Endothelial cell (in vitro differentiated cells): ENCODE measurements around the gene RNF133. TPM values are rescaled to one million over a fixed set of nuclear protein-coding genes. Genes with fewer than 3 reads are reported as not detected.
"Not testable (repeated sequence)": the region's sequence is repeated elsewhere in the genome, so short reads cannot be mapped to it uniquely, and the experiment has no call there.

Experiments
- DNase-seq: peaks from one replicate; pipeline ENCODE4 v3.0.0; 2021; ENCODE audit warnings: low spot score
- H3K27ac Mint-ChIP-seq: one replicate; pipeline ENCODE4 v1.8.0; 2021; ENCODE audit warnings: mixed read lengths, inconsistent platforms; ENCODE audit not compliant: unreplicated experiment
- H3K27me3 Mint-ChIP-seq: one replicate; pipeline ENCODE4 v1.8.0; 2021; ENCODE audit warnings: mild to moderate bottlenecking, moderate library complexity, mixed read lengths, inconsistent platforms; ENCODE audit not compliant: unreplicated experiment
- H3K36me3 Mint-ChIP-seq: one replicate; pipeline ENCODE4 v1.8.0; 2021; ENCODE audit warnings: mild to moderate bottlenecking, low read depth, mixed read lengths, inconsistent platforms; ENCODE audit not compliant: unreplicated experiment
- H3K4me1 Mint-ChIP-seq: one replicate; pipeline ENCODE4 v1.8.0; 2021; ENCODE audit warnings: mild to moderate bottlenecking, mixed read lengths, inconsistent platforms; ENCODE audit not compliant: unreplicated experiment
- H3K4me3 Mint-ChIP-seq: one replicate; pipeline ENCODE4 v1.8.0; 2021; ENCODE audit warnings: mild to moderate bottlenecking, mixed read lengths, inconsistent platforms; ENCODE audit not compliant: unreplicated experiment
- H3K9me3 Mint-ChIP-seq: one replicate; pipeline ENCODE4 v1.8.0; 2021; ENCODE audit warnings: mixed read lengths, inconsistent platforms; ENCODE audit not compliant: unreplicated experiment
- total RNA-seq: library from RNA; stranded (reverse); fragmentation: NEBNext Ultra II Directional; extraction: Animal tissue kit (Norgen Biotek cat#: 25700); gene quantifications from one replicate; pipeline ENCODE4 v1.2.1, GENCODE V29; 2021; ENCODE audit not compliant: unreplicated experiment
- TF ChIP-seq, protein P1 (sequence below): fragments of 200-600 bp; sonication (generic); IDR thresholded peaks from one replicate; pipeline ENCODE4 v1.5.0; 2021; ENCODE audit warnings: antibody characterized with exemption; ENCODE audit not compliant: unreplicated experiment

Gene RNF133
- total RNA-seq, 1 donor from 2014 or later, result 0.49 TPM

DNA sequence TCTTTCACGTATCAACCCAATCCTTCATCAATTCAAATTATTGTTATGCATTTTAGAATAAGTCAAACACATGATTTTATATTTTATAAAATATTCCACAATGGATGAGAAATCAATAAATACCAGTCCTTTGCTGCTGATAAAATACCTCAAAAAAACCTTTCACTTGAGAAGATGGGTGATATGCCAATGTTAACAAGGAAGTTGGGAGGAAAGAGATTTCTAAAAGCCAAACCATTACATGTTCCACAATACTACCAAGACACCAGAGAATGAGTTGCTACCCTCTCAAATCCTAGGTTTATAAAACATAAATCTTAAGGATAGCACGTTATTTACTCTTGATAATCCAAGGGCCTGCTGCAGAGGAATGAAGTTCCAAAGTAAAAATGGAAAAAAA lies 14.4 kb downstream of the RNF133 start:
- no peaks in the 10 kb centered on the region for H3K9me3 Mint-ChIP-seq
- H3K4me3 Mint-ChIP-seq, result no peak overlapping the region
- TF ChIP-seq, protein P1, sequence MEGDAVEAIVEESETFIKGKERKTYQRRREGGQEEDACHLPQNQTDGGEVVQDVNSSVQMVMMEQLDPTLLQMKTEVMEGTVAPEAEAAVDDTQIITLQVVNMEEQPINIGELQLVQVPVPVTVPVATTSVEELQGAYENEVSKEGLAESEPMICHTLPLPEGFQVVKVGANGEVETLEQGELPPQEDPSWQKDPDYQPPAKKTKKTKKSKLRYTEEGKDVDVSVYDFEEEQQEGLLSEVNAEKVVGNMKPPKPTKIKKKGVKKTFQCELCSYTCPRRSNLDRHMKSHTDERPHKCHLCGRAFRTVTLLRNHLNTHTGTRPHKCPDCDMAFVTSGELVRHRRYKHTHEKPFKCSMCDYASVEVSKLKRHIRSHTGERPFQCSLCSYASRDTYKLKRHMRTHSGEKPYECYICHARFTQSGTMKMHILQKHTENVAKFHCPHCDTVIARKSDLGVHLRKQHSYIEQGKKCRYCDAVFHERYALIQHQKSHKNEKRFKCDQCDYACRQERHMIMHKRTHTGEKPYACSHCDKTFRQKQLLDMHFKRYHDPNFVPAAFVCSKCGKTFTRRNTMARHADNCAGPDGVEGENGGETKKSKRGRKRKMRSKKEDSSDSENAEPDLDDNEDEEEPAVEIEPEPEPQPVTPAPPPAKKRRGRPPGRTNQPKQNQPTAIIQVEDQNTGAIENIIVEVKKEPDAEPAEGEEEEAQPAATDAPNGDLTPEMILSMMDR, result no peak
- peaks cover 1% of the 10 kb centered on the region for H3K4me1 Mint-ChIP-seq
- H3K27ac Mint-ChIP-seq, result no peak overlapping the region
- DNase-seq, result no peak
- H3K36me3 Mint-ChIP-seq, result no peaks in the 10 kb centered on the region
- peaks cover 1% of the 10 kb centered on the region for H3K27me3 Mint-ChIP-seq

GRCh38 chr7:122682815-122683550 lies 15.9 kb downstream of the RNF133 start:
- peaks cover 1% of the 10 kb centered on the region for H3K27me3 Mint-ChIP-seq
- H3K4me1 Mint-ChIP-seq, result peaks cover 3% of the 10 kb centered on the region
- H3K36me3 Mint-ChIP-seq, result no peaks in the 10 kb centered on the region

DNA sequence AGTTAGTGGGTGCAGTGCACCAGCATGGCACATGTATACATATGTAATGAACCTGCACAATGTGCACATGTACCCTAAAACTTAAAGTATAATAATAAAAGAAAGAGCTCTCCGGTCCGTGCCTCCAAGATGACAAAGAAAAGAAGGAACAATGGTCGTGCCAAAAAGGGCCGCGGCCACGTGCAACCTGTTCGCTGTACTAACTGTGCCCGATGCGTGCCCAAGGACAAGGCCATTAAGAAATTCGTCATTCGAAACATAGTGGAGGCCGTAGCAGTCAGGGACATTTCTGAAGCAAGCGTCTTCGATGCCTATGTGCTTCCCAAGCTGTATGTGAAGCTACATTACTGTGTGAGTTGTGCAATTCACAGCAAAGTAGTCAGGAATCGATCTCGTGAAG lies 17.7 kb downstream of the RNF133 start:
- not testable (repeated sequence) for H3K4me3 Mint-ChIP-seq, H3K9me3 Mint-ChIP-seq, H3K27ac Mint-ChIP-seq, H3K27me3 Mint-ChIP-seq, H3K36me3 Mint-ChIP-seq, DNase-seq, H3K4me1 Mint-ChIP-seq

More at GRCh38 chr7:122682815-122683550, 15.9 kb downstream of the RNF133 start:
- no peak overlapping the region for H3K4me3 Mint-ChIP-seq
- H3K9me3 Mint-ChIP-seq, result no peaks in the 10 kb centered on the region
- TF ChIP-seq, protein P1, result no peak
- no peak overlapping the region for H3K27ac Mint-ChIP-seq
- DNase-seq, result no peak

DNA sequence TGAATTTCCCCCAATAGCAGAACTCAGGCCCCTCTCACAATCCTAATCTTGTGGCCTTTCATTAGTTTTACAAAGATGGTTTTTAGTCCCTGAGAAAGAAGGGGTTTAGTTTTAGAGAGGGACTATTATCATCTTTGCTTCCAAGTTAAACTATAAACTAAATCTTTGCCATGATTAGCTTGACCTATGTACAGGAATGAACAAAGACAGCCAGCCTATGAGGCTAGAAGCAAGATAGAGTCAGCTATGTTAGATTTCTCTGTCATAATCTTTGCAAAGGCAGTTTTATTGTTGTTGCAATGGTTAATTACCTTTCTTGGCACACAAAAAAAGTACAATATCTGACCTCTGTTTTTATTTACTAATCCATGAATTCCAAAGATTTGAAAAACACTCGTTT lies 19.1 kb downstream of the RNF133 start:
- H3K27me3 Mint-ChIP-seq, result no peaks in the 10 kb centered on the region
- TF ChIP-seq, protein P1, result no peak
- no peak overlapping the region for H3K27ac Mint-ChIP-seq
- no peaks in the 10 kb centered on the region for H3K36me3 Mint-ChIP-seq
- H3K4me3 Mint-ChIP-seq, result no peak overlapping the region
- no peaks in the 10 kb centered on the region for H3K9me3 Mint-ChIP-seq
- DNase-seq, result no peak
- peaks cover 8% of the 10 kb centered on the region for H3K4me1 Mint-ChIP-seq

GRCh38 chr7:122679269-122679709 lies 19.6 kb downstream of the RNF133 start:
- not testable (repeated sequence) for DNase-seq, H3K36me3 Mint-ChIP-seq, H3K4me3 Mint-ChIP-seq, H3K4me1 Mint-ChIP-seq, H3K27me3 Mint-ChIP-seq, H3K9me3 Mint-ChIP-seq, H3K27ac Mint-ChIP-seq

- Mint-ChIP-seq H3K9me3 (no peaks in the 10 kb centered on the region), H3K36me3 (no peaks in the 10 kb centered on the region), H3K27me3 (no peaks in the 10 kb centered on the region), H3K4me1 (peaks cover 15% of the 10 kb centered on the region), H3K4me3 (no peak overlapping the region), H3K27ac (no peak overlapping the region)
- no peak for DNase-seq
- TF ChIP-seq, protein P1, result no peak
Observed at GRCh38 chr7:122677149-122677548, 21.8 kb downstream of the RNF133 start.
